RWPE1 (cell line): ENCODE measurements around the gene NCF4.
A peak's percentile ranks its signal among the peaks of the same experiment; 100 is the strongest.

Experiments used
- CTCF ChIA-PET: fragments of 350-600 bp; sonication (Branson Sonifier 250); formaldehyde crosslinking; extraction: SDS; loops from one replicate; lab custom pipeline; 2021; lab: Yijun Ruan, JAX
- POLR2A ChIA-PET: fragments of 400-600 bp; formaldehyde crosslinking; extraction: SDS; loops from one replicate; lab custom pipeline; 2020; ENCODE audit warnings: antibody characterized with exemption; ENCODE audit not compliant: low non-redundant PET; lab: Yijun Ruan, JAX
- DNase-seq: peaks from one replicate; pipeline ENCODE4 v3.0.0; 2012; ENCODE audit warnings: low spot score
- H3K27ac ChIP-seq: fragments of 450-650 bp; 2 replicates; pipeline ENCODE4 v1.5.1; 2017
- TF ChIP-seq, protein P1 (sequence below): fragments of 450-650 bp; conservative IDR thresholded peaks from 2 replicates; pipeline ENCODE4 v1.5.1; 2017; ENCODE audit warnings: low read depth, mild to moderate bottlenecking

The NCF4 gene

DNA sequence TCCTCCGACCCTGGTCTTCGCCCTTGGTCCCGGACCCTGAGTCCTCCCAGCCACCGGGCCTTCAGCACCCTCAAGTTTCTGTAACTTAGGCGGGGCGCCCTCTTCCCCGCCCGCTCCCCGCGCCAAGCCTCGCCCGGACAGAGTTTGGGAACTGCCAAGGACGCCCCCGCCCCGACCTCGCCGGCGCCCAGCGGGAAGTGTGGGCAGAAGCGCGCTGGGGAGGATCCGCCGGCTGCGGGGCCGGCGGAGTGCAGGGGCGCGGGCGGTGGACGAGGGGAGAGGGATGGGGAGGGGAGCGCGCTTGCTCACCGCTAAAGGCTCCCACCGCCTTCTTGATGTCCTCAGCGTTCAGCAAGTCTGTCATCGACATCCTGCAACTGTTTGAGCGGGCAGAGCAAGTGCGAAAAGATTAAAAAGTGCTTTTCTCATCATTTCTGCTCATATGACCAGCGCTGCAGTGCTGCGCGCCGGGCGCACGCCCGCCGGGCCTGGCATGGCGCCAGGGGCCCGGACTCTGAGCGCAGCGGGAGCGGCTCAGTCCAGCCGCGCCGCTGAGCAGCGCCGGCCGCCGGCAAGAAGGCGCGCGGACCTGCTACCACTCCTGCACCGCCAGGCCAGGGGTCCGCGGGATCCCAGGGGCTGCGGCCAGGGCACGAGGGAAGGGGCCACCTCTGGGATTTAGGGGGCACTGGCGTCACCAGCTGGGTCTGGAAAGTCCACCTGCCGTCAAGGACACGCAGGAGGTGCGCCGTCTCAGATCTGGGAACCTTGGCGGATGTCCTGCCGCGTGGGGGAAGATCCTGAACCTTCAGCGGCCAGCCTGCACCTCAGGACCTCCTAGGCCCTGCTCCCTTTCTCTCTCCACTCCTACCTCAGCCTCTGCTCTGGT lies 43.9 kb upstream of the NCF4 start, which contains the start of gene PVALB:
PVALB (minus strand) TSS at position 400 of the 889 bp plus-strand sequence; CDS start at position 370, 30 bp downstream.
- POLR2A ChIA-PET, result no interaction called here
- CTCF ChIA-PET, result interaction anchor here (0.6 kb wide), 1 partner anchor 790 kb away, joined by 4 read pairs; no protein-coding TSS in a partner anchor
- peak; percentile 27 for DNase-seq
- H3K27ac ChIP-seq, result no peak within 1 kb of the TSS
- TF ChIP-seq, protein P1, sequence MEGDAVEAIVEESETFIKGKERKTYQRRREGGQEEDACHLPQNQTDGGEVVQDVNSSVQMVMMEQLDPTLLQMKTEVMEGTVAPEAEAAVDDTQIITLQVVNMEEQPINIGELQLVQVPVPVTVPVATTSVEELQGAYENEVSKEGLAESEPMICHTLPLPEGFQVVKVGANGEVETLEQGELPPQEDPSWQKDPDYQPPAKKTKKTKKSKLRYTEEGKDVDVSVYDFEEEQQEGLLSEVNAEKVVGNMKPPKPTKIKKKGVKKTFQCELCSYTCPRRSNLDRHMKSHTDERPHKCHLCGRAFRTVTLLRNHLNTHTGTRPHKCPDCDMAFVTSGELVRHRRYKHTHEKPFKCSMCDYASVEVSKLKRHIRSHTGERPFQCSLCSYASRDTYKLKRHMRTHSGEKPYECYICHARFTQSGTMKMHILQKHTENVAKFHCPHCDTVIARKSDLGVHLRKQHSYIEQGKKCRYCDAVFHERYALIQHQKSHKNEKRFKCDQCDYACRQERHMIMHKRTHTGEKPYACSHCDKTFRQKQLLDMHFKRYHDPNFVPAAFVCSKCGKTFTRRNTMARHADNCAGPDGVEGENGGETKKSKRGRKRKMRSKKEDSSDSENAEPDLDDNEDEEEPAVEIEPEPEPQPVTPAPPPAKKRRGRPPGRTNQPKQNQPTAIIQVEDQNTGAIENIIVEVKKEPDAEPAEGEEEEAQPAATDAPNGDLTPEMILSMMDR, result no peak

DNA sequence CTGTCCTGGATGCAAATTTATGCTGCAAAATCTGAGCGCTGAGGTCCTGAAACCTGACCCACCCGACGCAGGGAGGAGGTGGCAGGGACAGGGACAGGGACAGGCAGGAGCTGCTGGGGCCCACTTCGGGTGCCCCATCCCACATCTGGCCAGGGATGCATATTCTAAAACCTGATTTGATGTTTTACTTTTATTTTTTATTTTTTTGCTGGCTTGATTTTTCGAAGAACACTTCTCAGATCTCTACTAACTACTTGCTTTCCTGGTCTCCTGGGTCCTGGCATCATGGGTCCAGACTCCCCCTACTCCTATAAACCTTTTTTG lies 43.3 kb upstream of the NCF4 start:
- POLR2A ChIA-PET, result no interaction called here
- TF ChIP-seq, protein P1, result no peak
- CTCF ChIA-PET, result interaction anchor here (0.6 kb wide), 1 partner anchor 791 kb away, joined by 4 read pairs; no protein-coding TSS in a partner anchor
- no peak overlapping the region for H3K27ac ChIP-seq
- DNase-seq, result no peak

DNA sequence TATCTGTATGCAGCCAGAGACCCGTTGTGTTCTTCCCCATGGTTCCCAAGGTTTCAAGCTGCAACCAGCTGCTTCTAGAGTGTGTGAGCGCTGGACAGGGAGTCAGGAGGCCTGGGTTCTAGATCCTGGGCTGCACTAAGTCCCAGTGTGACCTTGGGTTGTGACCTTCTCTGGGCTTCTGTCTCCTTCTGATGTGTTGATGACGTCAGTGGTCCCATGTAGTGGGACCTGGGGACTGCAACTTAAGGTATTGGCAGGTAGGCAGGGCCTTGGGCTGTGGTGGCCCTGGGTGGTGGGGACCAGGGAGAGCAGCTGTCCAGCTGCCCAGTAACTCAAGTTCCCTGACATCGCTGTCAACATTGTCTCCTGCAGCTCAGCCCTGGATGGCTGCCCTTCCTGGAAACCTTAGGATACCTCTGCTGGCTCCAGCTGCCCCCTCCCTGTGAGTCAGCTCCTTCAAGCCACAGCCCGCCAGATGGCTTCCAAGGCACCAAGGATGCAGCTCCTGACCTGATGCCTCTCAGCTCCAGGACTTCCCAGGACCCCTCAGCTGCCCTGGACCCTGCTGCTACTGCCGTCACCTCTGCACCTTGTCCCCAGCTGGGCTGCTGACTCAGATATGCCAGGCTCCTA lies 42.7 kb upstream of the NCF4 start:
- TF ChIP-seq, protein P1, result no peak
- DNase-seq, result peak; percentile 17
- POLR2A ChIA-PET, result interaction anchor here (1.0 kb wide), 1 partner anchor 42 kb away, joined by 3 read pairs; the partner anchor contains the start of gene IFT27
- CTCF ChIA-PET, result no interaction called here
- H3K27ac ChIP-seq, result no peak overlapping the region

DNA sequence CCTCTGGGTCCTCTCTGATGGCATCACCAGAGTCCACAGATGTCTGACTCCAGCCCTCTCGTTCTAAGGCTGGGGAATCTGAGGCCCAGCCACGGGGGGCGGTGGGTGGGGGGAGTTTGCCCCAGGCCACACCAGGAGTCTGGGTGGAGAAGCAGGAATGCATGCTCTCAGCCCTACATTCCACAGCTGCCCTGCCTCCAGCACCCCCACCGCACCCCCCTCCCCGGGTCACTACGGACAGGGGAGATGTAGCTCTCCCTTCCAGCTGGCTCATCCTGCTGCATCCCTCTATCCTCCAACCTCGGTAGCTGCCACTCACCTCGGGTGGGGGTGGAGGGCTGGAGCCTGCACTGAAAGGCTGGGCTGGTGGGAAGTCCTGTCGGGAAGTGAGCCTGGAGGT lies 41.7 kb upstream of the NCF4 start:
- ChIA-PET CTCF (interaction anchor here (2.3 kb wide), 1 partner anchor 37 kb away, joined by 9 read pairs; no protein-coding TSS in a partner anchor), POLR2A (no interaction called here)
- DNase-seq, result no peak
- H3K27ac ChIP-seq, result no peak overlapping the region
- TF ChIP-seq, protein P1, result no peak

DNA sequence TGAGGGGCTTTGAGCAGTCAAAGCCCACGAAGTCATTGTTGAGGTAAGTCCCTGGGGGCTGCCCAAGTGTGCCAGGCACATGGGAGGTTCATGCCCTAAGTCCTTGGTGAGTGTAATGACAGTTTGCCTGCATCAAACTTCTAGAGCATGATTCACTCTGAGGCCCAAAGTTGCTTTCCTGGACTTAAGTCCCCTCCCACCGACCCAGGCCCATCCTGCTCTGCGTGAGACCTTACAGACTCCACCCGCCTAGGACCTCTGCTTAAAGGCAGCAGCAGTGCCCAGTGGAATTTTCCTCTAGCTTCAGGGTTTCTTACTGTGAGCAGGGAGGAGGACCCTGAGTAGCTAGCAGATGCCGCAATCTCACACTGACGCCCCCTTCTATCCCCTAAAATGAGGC lies 38.2 kb upstream of the NCF4 start:
- TF ChIP-seq, protein P1, result no peak
- H3K27ac ChIP-seq, result no peak overlapping the region
- no peak for DNase-seq
- ChIA-PET CTCF (no interaction called here), POLR2A (no interaction called here)

DNA sequence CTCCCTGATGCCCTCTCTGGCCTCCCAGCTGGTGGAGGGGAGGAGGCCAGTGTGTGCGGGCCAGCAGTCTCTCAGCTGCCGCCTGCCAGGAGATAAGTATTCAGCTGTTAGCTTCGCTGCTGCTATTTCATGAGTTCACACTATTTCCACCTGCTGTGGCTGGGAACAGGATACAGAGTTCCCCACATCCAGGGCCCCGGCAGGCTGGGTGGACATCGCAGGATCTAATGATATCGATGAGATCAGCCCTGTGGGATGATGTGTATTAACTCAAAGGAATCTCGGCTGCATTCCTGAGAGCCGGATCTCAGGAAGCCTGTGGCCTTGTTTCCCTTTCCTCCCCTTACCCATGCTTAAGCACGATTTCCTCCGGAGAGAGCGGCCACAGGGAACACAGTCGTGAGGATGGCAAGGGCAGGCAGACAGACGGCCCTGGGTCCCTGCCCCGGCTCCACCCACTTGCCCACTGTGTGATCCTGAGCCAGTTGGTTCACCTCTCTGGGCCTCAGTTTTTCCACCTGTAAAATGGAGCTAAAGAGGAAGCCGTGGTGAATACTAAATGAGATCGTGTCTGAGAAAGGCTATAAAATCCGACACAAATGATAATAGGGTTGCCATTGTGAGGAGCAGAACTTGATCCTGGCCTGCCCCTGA lies 37.5 kb upstream of the NCF4 start:
- DNase-seq, result no peak
- H3K27ac ChIP-seq, result no peak overlapping the region
- ChIA-PET CTCF (interaction anchor here (0.6 kb wide), 1 partner anchor 29 kb away, joined by 5 read pairs; no protein-coding TSS in a partner anchor), POLR2A (no interaction called here)
- TF ChIP-seq, protein P1, result no peak
